Measurements from ENCODE around the gene PGM2L1.

PGM2L1 gene

DNA sequence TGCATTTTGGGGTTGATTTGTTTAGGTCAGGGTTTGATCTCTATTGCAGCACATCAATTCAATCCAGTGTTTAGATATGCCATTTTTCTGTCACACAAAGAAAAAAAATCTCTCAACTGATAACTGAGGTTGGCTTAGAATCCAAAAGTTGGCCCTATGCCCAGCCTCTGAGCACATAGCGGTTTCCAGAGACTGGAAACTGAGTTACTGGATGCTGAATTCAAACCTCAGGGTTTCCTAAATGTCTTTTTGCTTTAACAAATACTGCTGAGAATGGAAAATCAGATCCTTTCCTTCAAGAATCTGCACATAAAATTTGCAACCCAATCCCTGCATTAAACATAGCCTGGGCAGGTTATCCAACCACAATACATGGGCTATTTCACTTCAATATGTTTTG lies 90.8 kb downstream of the PGM2L1 start:
- H3K4me1 Mint-ChIP-seq: peaks cover 7% of the 10 kb centered on the region
- no peak overlapping the region for H3K27ac Mint-ChIP-seq
- peaks cover 36% of the 10 kb centered on the region for H3K27me3 Mint-ChIP-seq
- H3K9me3 Mint-ChIP-seq: no peaks in the 10 kb centered on the region
- no peak overlapping the region for H3K4me3 Mint-ChIP-seq
- H3K36me3 Mint-ChIP-seq: no peaks in the 10 kb centered on the region

DNA sequence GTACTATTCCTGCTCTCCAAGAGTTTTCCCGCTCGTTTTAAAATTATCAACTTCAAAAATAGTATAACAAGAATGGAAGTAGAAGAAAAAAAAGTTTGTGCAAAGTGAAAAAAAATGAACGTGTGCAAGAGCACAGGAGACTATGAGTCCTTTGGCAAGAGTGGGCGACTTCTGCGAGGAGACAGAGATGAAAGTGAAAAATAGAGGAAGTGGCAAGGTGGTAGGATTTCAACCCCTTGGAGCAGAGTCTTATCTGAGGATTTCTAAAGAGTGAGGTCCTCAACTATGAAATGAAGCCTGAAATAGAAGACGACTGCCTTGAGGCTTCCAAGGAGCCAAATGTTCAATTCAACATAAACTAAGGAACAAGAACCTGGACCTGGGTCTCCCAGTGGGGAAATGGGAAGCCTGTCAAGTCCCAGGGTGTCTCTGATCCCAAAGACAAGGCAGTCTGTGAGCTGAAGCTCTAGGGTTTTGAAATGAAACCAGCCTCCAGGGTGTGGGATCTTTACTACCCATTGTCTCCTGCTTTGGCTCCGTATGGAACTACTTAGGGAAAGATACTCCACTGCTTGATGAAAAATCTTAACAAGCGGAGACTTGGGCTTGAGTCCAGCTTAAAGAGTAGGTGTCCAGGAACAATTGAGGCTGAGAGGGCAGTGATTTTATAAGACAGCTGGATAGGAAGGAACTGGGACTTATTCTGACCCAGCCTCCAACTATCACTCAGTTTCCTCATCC lies 91.6 kb downstream of the PGM2L1 start:
- Mint-ChIP-seq H3K27me3 (peaks cover 30% of the 10 kb centered on the region), H3K36me3 (no peaks in the 10 kb centered on the region), H3K9me3 (no peaks in the 10 kb centered on the region), H3K4me1 (peaks cover 7% of the 10 kb centered on the region), H3K4me3 (no peak overlapping the region), H3K27ac (no peak overlapping the region)

DNA sequence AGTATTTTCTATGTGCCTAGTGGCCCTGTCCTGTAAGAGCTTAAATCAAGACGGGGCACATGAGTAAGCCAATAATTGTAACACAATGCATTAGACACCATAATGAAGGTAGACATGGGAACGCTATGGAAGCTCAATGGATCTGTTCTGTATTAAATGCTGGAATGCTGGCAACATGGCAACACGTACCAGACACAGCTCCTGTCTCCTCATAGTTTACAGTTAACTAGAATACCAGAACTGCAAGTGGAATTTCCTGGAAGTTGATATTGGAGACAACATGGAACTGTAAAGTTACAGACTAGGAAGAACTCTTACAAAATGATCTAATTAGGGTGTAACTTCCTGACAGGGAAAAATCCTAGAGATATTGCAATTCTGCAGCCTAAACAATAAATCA lies 99.2 kb downstream of the PGM2L1 start:
- Mint-ChIP-seq H3K27ac (no peak overlapping the region), H3K36me3 (no peaks in the 10 kb centered on the region), H3K27me3 (no peaks in the 10 kb centered on the region), H3K4me3 (no peak overlapping the region), H3K9me3 (no peaks in the 10 kb centered on the region), H3K4me1 (peaks cover 6% of the 10 kb centered on the region)

DNA sequence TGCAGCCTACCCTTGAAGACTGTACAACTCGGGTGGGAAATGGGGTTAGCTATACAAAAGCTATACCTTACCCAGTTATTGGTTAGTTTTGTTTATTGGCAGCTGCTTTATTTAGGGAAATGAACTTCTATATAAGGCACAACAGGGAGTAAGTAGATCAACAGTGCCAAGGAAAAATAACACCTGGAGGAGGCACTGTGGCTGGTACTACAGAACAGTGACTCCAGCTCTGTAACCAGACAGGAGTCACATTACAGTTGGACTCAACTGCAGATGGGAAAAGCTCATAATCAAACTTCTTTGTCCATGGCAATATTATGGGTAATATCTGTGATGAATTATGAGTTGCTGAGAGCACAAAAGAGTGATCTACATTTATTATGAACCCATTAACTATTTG lies 100.7 kb downstream of the PGM2L1 start:
- Mint-ChIP-seq H3K4me3 (no peak overlapping the region), H3K27ac (no peak overlapping the region), H3K36me3 (no peaks in the 10 kb centered on the region), H3K9me3 (no peaks in the 10 kb centered on the region), H3K27me3 (peaks cover 4% of the 10 kb centered on the region), H3K4me1 (peaks cover 6% of the 10 kb centered on the region)

DNA sequence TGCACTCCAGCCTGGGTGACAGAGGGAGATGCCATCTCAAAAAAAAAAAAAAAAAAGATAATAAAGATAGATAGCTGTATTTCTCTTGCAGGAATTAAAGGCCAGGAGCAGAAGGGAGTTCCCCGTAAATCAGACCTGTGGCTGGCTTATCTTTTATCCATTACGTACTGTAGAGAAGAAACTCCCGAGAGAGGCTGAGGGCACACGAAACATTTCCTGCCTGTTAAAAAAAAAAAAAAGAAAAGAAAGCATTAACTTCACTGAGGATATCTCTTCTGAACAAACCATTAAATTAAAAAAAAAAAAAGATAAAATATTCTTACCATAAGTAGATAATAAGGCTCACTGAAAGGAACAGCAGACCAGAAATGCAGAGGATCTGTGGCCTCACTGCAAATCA lies 109.3 kb downstream of the PGM2L1 start:
- peaks cover 6% of the 10 kb centered on the region for H3K4me1 Mint-ChIP-seq
- H3K4me3 Mint-ChIP-seq: no peak overlapping the region
- peaks cover 7% of the 10 kb centered on the region for H3K27me3 Mint-ChIP-seq
- H3K27ac Mint-ChIP-seq: no peak overlapping the region
- H3K36me3 Mint-ChIP-seq: no peaks in the 10 kb centered on the region
- H3K9me3 Mint-ChIP-seq: no peaks in the 10 kb centered on the region

DNA sequence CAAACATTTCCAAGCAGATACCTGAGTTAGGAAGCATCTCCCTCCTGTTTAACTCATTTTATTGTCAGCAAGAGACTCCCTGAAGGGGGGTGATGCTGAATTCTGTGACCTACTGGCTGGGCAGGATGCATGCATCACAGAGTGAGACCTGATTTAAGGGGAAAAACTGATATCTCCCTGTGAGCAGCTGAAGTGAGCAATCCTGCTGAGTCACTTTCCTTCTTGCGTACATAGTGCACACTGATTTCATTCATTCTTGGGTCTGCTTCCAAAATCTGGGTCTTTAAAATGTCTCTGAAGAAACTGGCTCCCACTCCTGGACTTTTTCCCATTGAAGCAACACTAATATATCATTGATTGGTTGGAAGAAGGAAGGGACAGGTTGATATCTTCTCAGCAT lies 110.1 kb downstream of the PGM2L1 start:
- peaks cover 6% of the 10 kb centered on the region for H3K4me1 Mint-ChIP-seq
- no peak overlapping the region for H3K4me3 Mint-ChIP-seq
- no peaks in the 10 kb centered on the region for H3K36me3 Mint-ChIP-seq
- no peak overlapping the region for H3K27ac Mint-ChIP-seq
- H3K9me3 Mint-ChIP-seq: no peaks in the 10 kb centered on the region
- peaks cover 5% of the 10 kb centered on the region for H3K27me3 Mint-ChIP-seq

DNA sequence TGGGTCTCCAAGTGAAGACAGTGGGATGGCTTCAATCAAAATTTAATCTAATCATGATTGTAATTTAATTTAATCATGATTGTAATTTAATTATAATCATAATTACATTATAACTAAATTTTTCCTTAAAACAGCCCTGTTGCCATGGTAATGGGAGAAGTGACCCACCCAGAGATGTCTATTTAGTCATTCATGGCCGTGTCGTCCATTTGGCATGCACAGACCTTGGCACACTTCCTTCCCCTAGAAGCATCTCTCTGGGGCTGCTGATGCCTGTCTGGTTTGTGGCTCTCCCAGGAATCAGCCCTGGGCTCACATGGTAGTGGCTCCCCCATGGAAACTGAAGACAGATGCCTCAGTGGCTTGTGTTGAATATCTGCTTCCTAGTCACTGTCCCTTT lies 113.8 kb downstream of the PGM2L1 start:
- peaks cover 6% of the 10 kb centered on the region for H3K4me1 Mint-ChIP-seq
- no peaks in the 10 kb centered on the region for H3K36me3 Mint-ChIP-seq
- peaks cover 1% of the 10 kb centered on the region for H3K27me3 Mint-ChIP-seq
- no peak overlapping the region for H3K27ac Mint-ChIP-seq
- no peak overlapping the region for H3K4me3 Mint-ChIP-seq
- H3K9me3 Mint-ChIP-seq: no peaks in the 10 kb centered on the region

DNA sequence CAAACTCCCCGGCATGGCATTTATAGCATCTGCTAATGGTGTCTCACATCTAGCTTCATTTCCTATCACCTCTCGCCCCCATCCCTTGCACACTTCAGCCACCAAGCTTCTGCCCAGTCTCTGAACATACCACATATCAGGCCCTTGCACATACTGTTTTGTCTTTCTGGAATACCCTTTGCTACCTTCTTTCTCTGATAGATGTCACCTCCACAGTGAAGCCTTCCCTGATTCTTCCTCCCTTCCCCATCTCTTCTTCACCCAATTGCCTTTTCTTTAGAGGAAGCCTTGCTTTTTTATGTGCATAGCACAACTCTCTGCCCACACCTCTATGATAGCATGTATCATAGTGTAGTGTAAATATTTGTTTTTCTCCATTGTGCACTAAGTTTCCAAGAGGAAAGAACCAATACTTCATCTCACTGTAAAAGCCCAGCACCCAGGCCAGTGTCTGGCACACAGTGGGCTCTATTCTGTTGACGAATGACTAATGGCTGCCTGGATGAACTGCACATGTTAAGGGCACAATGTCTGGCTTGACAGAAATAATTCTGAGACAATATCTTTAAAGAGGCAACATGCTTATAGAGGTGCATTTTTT lies 114.6 kb downstream of the PGM2L1 start:
- no peak overlapping the region for H3K4me3 Mint-ChIP-seq
- H3K9me3 Mint-ChIP-seq: no peaks in the 10 kb centered on the region
- H3K36me3 Mint-ChIP-seq: no peaks in the 10 kb centered on the region

DNA sequence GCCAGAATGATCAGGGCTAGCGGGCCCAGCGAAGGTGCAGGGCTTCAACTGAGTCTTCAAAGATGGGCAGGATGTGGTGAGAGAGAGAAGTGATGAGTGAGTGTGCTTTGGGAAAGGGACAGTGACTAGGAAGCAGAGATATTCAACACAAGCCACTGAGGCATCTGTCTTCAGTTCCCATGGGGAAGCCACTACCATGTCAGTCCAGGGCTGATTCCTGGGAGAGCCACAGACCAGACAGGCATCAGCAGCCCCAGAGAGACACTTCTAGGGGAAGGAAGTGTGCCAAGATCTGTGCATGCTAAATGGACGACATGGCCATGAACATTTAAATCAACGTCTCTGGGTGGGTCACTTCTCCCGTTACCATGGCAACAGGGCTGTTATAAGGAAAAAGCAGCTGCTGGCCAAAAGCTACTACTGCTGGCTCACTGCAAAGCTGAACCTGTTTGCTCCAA lies 115.3 kb downstream of the PGM2L1 start:
- H3K4me1 Mint-ChIP-seq: peaks cover under 1% of the 10 kb centered on the region
- H3K27ac Mint-ChIP-seq: no peak overlapping the region
- no peak overlapping the region for H3K4me3 Mint-ChIP-seq
- no peaks in the 10 kb centered on the region for H3K36me3 Mint-ChIP-seq
- peaks cover 1% of the 10 kb centered on the region for H3K27me3 Mint-ChIP-seq
- H3K9me3 Mint-ChIP-seq: no peaks in the 10 kb centered on the region

More for the DNA sequence above, 114.6 kb downstream of the PGM2L1 start:
- Mint-ChIP-seq H3K27me3 (peaks cover 1% of the 10 kb centered on the region), H3K4me1 (peaks cover 6% of the 10 kb centered on the region), H3K27ac (no peak overlapping the region)

DNA sequence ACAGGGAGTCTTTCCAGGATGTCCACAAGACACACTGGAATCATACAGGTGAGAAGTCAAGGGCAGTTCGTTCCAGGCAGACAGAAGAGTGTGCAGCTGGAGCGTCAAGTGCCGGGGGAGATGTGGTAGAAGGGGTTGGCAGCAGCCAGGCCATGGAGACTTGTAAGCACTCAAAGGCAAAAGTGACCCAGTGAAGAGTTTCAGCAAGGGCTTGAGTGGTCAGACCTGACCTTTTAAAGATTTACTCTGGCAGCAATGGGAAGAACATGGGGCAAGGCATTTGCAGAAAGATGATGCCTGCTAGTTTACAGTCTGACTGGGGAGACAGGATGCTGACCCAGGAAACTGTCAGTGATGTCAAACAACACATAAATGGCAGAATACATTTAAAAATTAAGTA lies 115.8 kb downstream of the PGM2L1 start:
- Mint-ChIP-seq H3K36me3 (no peaks in the 10 kb centered on the region), H3K9me3 (no peaks in the 10 kb centered on the region), H3K4me3 (no peak overlapping the region), H3K27ac (no peak overlapping the region), H3K27me3 (no peaks in the 10 kb centered on the region), H3K4me1 (no peaks in the 10 kb centered on the region)

DNA sequence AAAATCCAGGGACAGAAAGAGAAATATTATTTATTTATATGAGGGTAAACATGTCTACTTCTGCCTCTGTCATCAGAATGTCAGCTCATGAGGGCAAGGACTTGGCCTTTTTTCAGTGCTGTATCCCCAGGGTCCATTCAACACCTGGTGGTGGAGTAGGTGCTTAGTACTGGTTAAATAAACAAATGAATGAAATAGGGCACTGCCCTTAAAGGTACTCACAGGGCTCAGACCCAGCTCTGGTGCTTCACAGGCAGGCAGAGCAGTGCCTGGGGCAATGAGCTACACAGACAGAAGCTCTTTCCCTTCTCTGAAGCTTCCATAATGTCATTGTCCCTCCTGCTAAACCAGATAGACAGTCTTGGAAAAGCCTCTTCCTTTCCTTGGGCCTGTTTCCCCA lies 117.7 kb downstream of the PGM2L1 start:
- Mint-ChIP-seq H3K36me3 (no peaks in the 10 kb centered on the region), H3K27ac (no peak overlapping the region), H3K4me1 (no peaks in the 10 kb centered on the region), H3K4me3 (no peak overlapping the region), H3K27me3 (no peaks in the 10 kb centered on the region), H3K9me3 (no peaks in the 10 kb centered on the region)
